Thoracic aorta (tissue), 2 donors: ENCODE measurements around the gene LAMB4. TPM values are rescaled to one million over a fixed set of nuclear protein-coding genes. Genes with fewer than 3 reads are reported as not detected.

Experiments used
- ATAC-seq: fragments of 150-250 bp; one replicate; pipeline ENCODE4 v1.8.0; 2017; ENCODE audit warnings: low read depth; ENCODE audit not compliant: insufficient number of reproducible peaks, low FRiP score
- DNase-seq: peaks from one replicate; pipeline ENCODE4 v3.0.0-alpha.2; 2020; ENCODE audit warnings: low spot score
- H3K27ac ChIP-seq, 2 donors: fragments of 200-600 bp; sonication (generic); 1 replicate in 1 of 2; 2 replicates in 1 of 2; pipeline ENCODE4 v1.5.1; 2016; ENCODE audit warnings: mild to moderate bottlenecking in 2 of 2, moderate library complexity in 2 of 2
- H3K27me3 ChIP-seq: fragments of 200-600 bp; sonication (generic); replicated peaks from 2 replicates; pipeline ENCODE4 v1.6.0; 2016; ENCODE audit warnings: mild to moderate bottlenecking; ENCODE audit not compliant: insufficient read depth
- H3K36me3 ChIP-seq: fragments of 200-600 bp; sonication (generic); one replicate; pipeline ENCODE4 v1.5.1; 2016
- H3K4me1 ChIP-seq, 2 donors: fragments of 200-600 bp; sonication (generic); 1 replicate in 1 of 2; 2 replicates in 1 of 2; pipeline versions ENCODE4 v1.5.1 to v1.6.0; 2016; ENCODE audit warnings: low read depth in 2 of 2, mild to moderate bottlenecking in 1 of 2; ENCODE audit not compliant: control insufficient read depth in 1 of 2
- H3K4me3 ChIP-seq: fragments of 200-600 bp; sonication (generic); 2 replicates; pipeline ENCODE4 v1.5.1; 2016; ENCODE audit warnings: mild to moderate bottlenecking
- H3K9me3 ChIP-seq: fragments of 200-600 bp; sonication (generic); 2 replicates; pipeline ENCODE4 v1.5.1; 2016
- total RNA-seq, 2 donors: library from RNA; depleted of rRNA; stranded (reverse); fragments of >200 nt; gene quantifications; one replicate each; pipeline versions ENCODE4 v1.1.0 to v1.2.3, GENCODE V29; 2016
- TF ChIP-seq, protein P1 (sequence below): fragments of 200-600 bp; sonication (generic); IDR thresholded peaks from one replicate; pipeline ENCODE4 v1.5.1; 2019; ENCODE audit warnings: antibody characterized with exemption

The LAMB4 gene
- total RNA-seq, 2 donors from 2014 or later = 0.14 TPM; not detected in 1

- DNase-seq (no peak), ATAC-seq (no peak)
- no peaks in the 10 kb centered on the region for H3K9me3 ChIP-seq
- no peaks in the 10 kb centered on the region for H3K4me1 ChIP-seq
- no peaks in the 10 kb centered on the region for H3K27me3 ChIP-seq
- TF ChIP-seq, protein P1, sequence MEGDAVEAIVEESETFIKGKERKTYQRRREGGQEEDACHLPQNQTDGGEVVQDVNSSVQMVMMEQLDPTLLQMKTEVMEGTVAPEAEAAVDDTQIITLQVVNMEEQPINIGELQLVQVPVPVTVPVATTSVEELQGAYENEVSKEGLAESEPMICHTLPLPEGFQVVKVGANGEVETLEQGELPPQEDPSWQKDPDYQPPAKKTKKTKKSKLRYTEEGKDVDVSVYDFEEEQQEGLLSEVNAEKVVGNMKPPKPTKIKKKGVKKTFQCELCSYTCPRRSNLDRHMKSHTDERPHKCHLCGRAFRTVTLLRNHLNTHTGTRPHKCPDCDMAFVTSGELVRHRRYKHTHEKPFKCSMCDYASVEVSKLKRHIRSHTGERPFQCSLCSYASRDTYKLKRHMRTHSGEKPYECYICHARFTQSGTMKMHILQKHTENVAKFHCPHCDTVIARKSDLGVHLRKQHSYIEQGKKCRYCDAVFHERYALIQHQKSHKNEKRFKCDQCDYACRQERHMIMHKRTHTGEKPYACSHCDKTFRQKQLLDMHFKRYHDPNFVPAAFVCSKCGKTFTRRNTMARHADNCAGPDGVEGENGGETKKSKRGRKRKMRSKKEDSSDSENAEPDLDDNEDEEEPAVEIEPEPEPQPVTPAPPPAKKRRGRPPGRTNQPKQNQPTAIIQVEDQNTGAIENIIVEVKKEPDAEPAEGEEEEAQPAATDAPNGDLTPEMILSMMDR = no peak
- H3K36me3 ChIP-seq = no peaks in the 10 kb centered on the region
- no peak overlapping the region for H3K4me3 ChIP-seq
- no peak overlapping the region for H3K27ac ChIP-seq
Measured at GRCh38 chr7:108062250-108063014, 67.7 kb downstream of the LAMB4 start.

- Histone ChIP-seq H3K36me3 (no peaks in the 10 kb centered on the region), H3K27me3 (no peaks in the 10 kb centered on the region), H3K9me3 (no peaks in the 10 kb centered on the region), H3K4me1 (no peaks in the 10 kb centered on the region), H3K4me3 (no peak overlapping the region), H3K27ac (no peak overlapping the region)
- DNase-seq = no peak
- ATAC-seq = no peak
- TF ChIP-seq, protein P1 = no peak
Measured at GRCh38 chr7:108059526-108059925, 70.6 kb downstream of the LAMB4 start.

DNA sequence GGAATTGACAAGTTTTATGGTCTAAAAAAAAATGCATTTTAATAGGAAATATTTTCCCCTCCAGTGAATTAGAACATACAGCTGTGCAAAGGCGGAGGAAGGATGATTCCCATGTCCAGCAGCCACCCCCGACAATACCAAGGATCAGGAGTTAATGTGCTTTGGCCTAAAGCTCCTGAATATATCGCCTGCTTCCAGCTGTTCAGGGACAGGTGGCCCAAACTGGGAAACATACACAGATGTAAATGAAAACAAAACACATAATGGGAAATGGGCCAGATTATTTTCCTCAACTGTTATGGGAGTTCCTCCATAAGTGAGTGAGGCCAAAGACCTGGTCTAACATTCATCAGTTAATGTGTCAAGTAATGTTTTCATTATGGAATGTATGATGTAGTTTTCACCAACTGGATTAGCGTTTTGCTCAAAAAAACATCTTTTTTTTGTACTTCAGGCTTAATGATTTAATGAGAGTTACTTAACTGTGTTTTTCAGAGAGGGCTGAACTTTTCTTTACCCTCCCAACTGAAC lies 72.1 kb downstream of the LAMB4 start:
- Histone ChIP-seq H3K27ac (no peak overlapping the region), H3K36me3 (no peaks in the 10 kb centered on the region), H3K9me3 (no peaks in the 10 kb centered on the region), H3K4me1 (no peaks in the 10 kb centered on the region), H3K27me3 (no peaks in the 10 kb centered on the region), H3K4me3 (no peak overlapping the region)
- TF ChIP-seq, protein P1 = no peak
- no peak for DNase-seq
- no peak for ATAC-seq

- DNase-seq = no peak
- Histone ChIP-seq H3K4me3 (no peak overlapping the region), H3K9me3 (no peaks in the 10 kb centered on the region), H3K27me3 (no peaks in the 10 kb centered on the region), H3K36me3 (no peaks in the 10 kb centered on the region), H3K4me1 (no peaks in the 10 kb centered on the region), H3K27ac (no peak overlapping the region)
- TF ChIP-seq, protein P1 = no peak
- ATAC-seq = no peak
Measured at GRCh38 chr7:108055611-108056021, 74.5 kb downstream of the LAMB4 start.

- Histone ChIP-seq H3K4me1 (no peaks in the 10 kb centered on the region), H3K36me3 (no peaks in the 10 kb centered on the region), H3K9me3 (no peaks in the 10 kb centered on the region), H3K27ac (no peak overlapping the region), H3K27me3 (no peaks in the 10 kb centered on the region), H3K4me3 (no peak overlapping the region)
- TF ChIP-seq, protein P1 = no peak
- ATAC-seq (no peak), DNase-seq (no peak)
Measured at GRCh38 chr7:108054537-108054936, 75.6 kb downstream of the LAMB4 start.
